Hindlimb muscle (tissue), 1 donor: ENCODE measurements around the gene DOCK7. TPM values are rescaled to one million over a fixed set of nuclear protein-coding genes. Genes with fewer than 3 reads are reported as not detected.
"Not testable (repeated sequence)": the region's sequence is repeated elsewhere in the genome, so short reads cannot be mapped to it uniquely, and the experiment has no call there.

Source experiments
- DNase-seq: peaks from one replicate; pipeline ENCODE4 v3.0.0-alpha.2; 2013
- polyA plus RNA-seq: library from polyadenylated mRNA; unstranded; fragments of 120-200 nt; gene quantifications from one replicate; pipeline ENCODE4 v1.2.1, GENCODE V29; 2013; ENCODE audit not compliant: insufficient read length

The DOCK7 gene
- polyA plus RNA-seq, 1 donor = 36.7 TPM

GRCh38 chr1:62528015-62528414 is 160.2 kb downstream of the DOCK7 start:
- no peak for DNase-seq

DNA sequence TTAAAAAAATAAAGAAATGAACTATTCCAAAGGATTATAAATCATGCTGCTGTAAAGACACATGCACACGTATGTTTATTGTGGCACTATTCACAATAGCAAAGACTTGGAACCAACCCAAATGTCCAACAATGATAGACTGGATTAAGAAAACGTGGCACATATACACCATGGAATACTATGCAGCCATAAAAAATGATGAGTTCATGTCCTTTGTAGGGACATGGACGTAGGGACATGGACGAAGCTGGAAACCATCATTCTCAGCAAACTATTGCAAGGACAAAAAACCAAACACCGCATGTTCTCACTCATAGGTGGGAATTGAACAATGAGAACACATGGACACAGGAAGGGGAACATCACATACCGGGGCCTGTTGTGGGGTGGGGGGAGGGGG is 160.8 kb downstream of the DOCK7 start:
- DNase-seq = not testable (repeated sequence)

GRCh38 chr1:62523860-62524259 is 164.3 kb downstream of the DOCK7 start:
- no peak for DNase-seq

GRCh38 chr1:62516600-62516999 is 171.6 kb downstream of the DOCK7 start:
- DNase-seq = no peak

DNA sequence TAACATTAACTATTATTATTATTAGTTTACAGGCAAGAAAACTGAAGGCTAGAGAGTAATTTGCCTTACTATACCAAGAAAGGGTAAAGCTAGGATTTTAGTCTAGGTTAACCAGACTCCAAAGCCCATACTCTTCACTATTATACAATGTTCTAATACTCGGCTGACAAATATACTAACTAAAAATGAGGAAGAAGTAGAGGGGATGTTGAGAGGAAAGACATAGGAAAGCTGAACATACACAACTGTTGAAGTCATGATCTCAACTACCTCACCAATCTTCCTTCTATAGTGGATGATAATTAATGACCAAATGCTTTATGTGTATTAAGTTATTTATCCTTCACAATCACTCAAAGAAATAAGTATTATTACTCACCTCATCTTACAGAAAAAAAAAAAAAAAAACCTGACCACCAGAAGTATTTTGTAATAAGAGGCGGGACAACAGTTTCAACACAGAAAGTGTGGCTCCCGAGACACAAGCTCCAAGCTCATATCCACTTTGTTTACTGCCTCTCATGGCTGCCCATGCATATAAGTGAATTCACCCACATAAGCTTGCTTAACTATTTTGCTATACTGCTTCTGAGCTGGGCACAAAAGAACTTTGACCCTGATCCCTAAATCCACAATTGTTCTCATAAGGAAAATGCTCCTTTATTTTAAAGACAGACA is 173.3 kb downstream of the DOCK7 start:
- no peak for DNase-seq

- no peak for DNase-seq
These were observed 175.2 kb downstream of the DOCK7 start for GRCh38 chr1:62513013-62513412.

- no peak for DNase-seq
These were observed 179.2 kb downstream of the DOCK7 start for GRCh38 chr1:62509028-62509427.

DNA sequence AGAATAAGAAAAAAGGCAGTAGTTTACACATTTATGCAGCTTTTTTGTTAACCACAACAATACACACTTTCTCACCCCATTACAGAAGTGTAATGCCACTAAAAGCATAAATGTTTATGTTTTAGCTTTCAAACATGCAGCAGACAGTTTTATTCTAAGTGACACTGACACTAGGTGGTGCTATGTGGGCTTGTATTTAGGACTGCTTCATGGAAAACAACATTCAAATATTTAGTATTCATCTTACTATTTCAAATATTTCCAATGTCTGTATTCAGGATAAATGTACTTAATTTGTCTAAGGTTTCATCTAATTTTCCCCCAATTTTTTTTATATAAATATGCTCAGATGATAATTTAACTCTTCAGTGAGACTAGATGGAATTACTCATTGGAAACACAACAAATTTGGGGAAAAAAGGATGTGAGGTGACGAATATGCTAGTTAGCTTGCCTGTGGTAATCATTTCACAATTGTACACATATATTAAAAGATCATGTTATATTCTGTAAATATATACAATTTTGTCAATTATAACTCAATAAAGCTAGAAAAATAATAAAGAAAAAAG is 179.9 kb downstream of the DOCK7 start:
- peak; percentile 57 for DNase-seq

- DNase-seq = no peak
These were observed 188.0 kb downstream of the DOCK7 start for GRCh38 chr1:62500210-62500609.

- DNase-seq = no peak
These were observed 194.0 kb downstream of the DOCK7 start for GRCh38 chr1:62494137-62494536.

GRCh38 chr1:62493656-62494055 is 194.5 kb downstream of the DOCK7 start:
- no peak for DNase-seq

DNA sequence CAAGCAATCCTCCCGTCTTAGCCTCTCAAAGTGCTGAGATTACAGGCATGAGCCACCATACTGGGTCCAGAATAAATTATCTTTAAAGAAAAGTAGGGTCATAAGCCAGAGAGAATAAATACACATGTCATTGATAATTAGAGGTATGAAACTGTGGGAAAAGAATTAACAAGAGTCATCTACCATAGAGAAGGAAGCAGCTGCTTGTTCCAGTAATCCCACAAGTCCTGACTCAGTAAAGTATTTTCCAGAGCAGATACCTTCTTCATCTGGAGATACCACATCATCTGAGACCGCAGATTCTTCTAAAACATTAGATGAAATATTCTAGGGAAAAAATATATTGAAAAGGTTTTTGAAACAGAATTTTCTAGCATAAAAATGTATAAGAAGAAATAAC is 195.7 kb downstream of the DOCK7 start:
- DNase-seq = no peak

- no peak for DNase-seq
These were observed 200.2 kb downstream of the DOCK7 start for GRCh38 chr1:62487956-62488355.

GRCh38 chr1:62484824-62485468 is 203.2 kb downstream of the DOCK7 start:
- no peak for DNase-seq

DNA sequence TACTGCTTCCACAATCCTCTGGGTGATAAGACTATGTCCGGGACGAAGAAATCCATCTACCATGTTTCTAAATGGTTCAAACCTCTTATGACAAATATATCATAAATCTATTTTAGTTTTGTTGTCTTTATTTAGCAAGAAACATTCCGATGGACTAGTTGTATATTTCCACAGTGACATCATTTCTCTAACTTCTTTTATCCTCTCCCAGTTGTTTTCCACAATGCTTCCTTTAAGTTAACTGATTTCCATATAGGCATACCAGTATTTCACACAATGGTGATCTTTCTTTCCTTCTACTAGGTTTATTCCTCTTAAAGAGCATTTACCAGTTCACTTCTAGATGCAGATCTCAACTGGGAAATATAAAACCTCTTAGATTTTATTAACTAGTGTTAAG is 206.5 kb downstream of the DOCK7 start:
- no peak for DNase-seq

DNA sequence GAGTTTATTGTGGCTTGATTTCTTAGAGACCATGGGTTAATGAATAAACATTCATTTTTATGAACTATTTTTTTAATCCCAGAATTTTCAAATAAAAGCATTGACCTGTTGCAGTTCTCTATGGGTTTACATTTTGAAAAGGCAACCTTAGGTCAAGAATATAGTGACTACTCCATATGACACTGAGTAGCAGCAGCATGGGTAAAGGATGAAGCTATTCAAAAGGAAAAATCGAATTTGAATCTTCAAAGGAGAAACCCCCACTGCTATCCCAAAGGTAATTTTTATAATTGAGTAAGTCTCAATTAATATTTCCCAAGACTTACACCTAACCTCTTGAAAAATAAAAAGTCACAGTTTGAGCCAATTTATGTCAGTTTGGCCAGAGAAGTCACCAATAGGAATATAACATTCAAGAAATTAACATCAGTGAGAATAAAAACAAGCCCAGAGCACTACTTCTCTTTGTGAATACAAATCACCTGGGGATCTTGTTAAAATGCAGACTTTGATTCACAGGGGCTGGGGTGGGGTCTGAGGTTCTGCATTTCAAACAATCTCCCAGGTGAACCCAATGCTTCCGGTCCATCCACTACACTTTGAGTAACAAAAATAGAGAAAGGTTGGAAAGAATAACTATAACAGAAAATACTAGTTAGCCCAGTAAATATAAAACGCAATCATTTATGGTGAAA is 211.5 kb downstream of the DOCK7 start:
- DNase-seq = no peak

DNA sequence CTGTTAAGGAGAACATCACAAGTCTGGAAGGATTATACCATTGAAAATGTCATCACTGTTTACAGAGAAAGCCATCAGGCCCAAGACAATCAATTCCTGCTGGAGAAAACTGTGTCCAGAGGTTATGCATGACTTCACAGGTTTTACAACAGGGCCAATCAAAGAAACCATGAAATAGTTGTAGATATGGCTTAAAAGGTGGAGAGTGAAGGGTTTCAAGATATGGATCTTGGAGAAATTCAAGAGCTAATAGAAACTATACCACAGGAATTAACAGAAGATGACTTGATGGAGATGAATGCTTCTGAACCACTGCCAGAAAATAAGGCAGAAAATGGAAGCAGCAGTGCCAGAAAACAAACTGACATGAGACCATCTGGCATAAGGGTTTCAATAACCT is 221.1 kb downstream of the DOCK7 start:
- DNase-seq = no peak

DNA sequence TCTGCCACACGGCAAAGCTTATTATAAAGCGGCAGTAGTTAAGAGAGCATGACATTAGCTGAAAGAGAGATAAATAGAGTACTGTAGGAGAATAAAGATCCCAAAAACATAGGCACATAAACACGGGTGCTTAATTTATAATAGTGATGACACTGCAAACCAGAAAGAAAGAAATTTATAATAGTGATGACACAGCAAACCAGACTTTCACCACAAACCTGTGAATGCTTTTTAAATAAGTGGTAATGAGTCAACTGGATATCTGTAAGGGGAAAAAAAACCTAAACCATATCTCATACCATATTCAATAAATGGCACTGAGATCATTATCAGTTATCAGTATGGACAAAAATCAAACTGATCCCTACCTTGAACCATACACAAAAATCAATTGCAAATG is 225.8 kb downstream of the DOCK7 start:
- no peak for DNase-seq

DNA sequence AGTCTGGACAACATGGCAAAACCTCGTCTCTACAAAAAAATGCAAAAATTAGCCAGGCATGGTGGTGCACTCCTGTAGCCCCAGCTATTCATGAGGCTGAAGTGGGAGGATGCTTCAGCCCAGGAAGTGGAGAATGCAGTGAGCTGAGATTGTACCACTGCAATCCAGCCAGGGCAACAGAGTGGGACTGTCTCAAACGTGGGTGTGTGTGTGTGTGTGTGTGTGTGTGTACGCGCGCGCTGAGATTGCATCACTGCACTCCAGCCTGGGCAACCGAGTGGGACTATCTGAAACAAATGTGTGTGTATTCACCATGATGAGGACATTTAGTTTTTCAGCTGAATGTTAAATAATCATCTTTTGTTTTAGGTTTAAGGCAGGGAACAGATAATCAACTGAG is 230.2 kb downstream of the DOCK7 start:
- no peak for DNase-seq

GRCh38 chr1:62452951-62453350 is 235.2 kb downstream of the DOCK7 start:
- DNase-seq = no peak

DNA sequence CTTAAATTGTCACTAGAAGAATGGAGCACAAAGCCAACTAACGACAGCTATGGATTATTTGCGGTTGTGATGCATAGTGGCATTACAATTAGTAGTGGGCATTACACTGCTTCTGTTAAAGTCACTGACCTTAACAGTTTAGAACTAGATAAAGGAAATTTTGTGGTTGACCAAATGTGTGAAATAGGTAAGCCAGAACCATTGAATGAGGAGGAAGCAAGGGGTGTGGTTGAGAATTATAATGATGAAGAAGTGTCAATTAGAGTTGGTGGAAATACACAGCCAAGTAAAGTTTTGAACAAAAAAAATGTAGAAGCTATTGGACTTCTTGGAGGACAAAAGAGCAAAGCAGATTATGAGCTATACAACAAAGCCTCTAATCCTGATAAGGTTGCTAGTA is 237.9 kb downstream of the DOCK7 start:
- no peak for DNase-seq

DNA sequence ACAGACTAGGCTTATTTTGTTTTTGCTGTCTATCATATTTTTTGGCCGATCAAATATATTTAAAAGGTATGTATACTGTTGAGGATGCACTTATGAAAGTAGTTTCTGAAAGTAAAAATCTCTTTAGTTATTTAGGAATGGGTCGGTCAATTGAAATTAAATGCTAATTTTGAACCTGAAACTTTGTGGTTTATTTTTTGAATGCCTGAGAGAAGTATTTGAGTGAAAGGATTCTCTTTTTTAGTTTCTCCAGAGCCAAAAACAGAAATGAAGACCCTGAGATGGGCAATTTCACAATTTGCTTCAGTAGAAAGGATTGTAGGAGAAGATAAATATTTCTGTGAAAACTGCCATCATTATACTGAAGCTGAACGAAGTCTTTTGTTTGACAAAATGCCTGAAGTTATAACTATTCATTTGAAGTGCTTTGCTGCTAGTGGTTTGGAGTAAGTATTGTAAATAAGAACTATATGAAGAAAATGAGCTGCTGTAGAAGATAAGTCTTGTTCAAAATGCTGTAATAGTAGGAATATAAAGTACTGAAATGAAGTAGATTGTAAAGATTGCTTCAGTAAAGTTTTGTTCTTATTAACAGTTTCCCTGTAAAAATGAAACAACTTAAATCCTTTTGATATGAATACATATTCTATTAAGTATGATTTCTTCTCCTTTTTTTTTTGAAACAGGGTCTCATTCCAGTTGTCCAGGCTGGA is 239.8 kb downstream of the DOCK7 start:
- no peak for DNase-seq

DNA sequence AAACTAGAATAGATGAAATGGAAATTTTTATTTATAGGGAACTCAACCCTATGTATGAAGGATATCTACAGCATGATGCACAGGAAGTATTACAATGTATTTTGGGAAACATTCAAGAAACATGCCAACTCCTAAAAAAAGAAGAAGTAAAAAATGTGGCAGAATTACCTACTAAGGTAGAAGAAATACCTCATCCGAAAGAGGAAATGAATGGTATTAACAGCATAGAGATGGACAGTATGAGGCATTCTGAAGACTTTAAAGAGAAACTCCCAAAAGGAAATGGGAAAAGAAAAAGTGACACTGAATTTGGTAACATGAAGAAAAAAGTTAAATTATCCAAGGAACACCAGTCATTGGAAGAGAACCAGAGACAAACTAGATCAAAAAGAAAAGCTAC is 243.5 kb downstream of the DOCK7 start:
- no peak for DNase-seq
